ENCODE measurements around the gene SETBP1.

SETBP1 gene

GRCh38 chr18:44723411-44723810, 42.7 kb downstream of the SETBP1 start:
- Histone ChIP-seq H3K27me3 (ENCODE audit: low read depth) (no peaks in the 10 kb centered on the region), H3K4me1 (no peaks in the 10 kb centered on the region), H3K36me3 (replicated peaks) (no peaks in the 10 kb centered on the region), H3K4me3 (no peak overlapping the region), H3K9me3 (no peaks in the 10 kb centered on the region)
- in situ Hi-C loops (cut with MboI; ENCODE audit: low sequenced_read_pairs) = no loop called here
- DNase-seq (ENCODE audit: low spot score in 2 of 2) = no peak

- no peaks in the 10 kb centered on the region for H3K4me1 ChIP-seq
- in situ Hi-C loops (cut with MboI; ENCODE audit: low sequenced_read_pairs) = no loop called here
These were observed 43.6 kb downstream of the SETBP1 start for GRCh38 chr18:44724105-44724778.

GRCh38 chr18:44725300-44726058, 44.8 kb downstream of the SETBP1 start:
- no peaks in the 10 kb centered on the region for H3K9me3 ChIP-seq
- in situ Hi-C loops (cut with MboI; ENCODE audit: low sequenced_read_pairs) = no loop called here
- H3K36me3 ChIP-seq (replicated peaks) = no peaks in the 10 kb centered on the region
- H3K4me3 ChIP-seq = no peak overlapping the region
- H3K27me3 ChIP-seq (ENCODE audit: low read depth) = no peaks in the 10 kb centered on the region
- H3K4me1 ChIP-seq = no peaks in the 10 kb centered on the region; the same call in 1 of the 2 replicates
- DNase-seq (ENCODE audit: low spot score in 2 of 2) = no peak

More at GRCh38 chr18:44724105-44724778, 43.6 kb downstream of the SETBP1 start:
- H3K4me3 ChIP-seq = no peak overlapping the region
- H3K9me3 ChIP-seq = no peaks in the 10 kb centered on the region
- no peaks in the 10 kb centered on the region for H3K36me3 ChIP-seq (replicated peaks)
- no peak for DNase-seq (ENCODE audit: low spot score in 2 of 2)
- no peaks in the 10 kb centered on the region for H3K27me3 ChIP-seq (ENCODE audit: low read depth)

GRCh38 chr18:44726059-44726421, 45.4 kb downstream of the SETBP1 start:
- Histone ChIP-seq H3K4me1 (no peaks in the 10 kb centered on the region; the same call in 1 of the 2 replicates), H3K27me3 (ENCODE audit: low read depth) (no peaks in the 10 kb centered on the region), H3K36me3 (replicated peaks) (no peaks in the 10 kb centered on the region), H3K9me3 (no peaks in the 10 kb centered on the region), H3K4me3 (no peak overlapping the region)
- DNase-seq (ENCODE audit: low spot score in 2 of 2) = no peak
- in situ Hi-C loops (cut with MboI; ENCODE audit: low sequenced_read_pairs) = no loop called here

- in situ Hi-C loops (cut with MboI; ENCODE audit: low sequenced_read_pairs) = no loop called here
- Histone ChIP-seq H3K9me3 (no peaks in the 10 kb centered on the region), H3K36me3 (replicated peaks) (no peaks in the 10 kb centered on the region), H3K4me1 (no peaks in the 10 kb centered on the region; the same call in 1 of the 2 replicates), H3K4me3 (no peak overlapping the region), H3K27me3 (ENCODE audit: low read depth) (no peaks in the 10 kb centered on the region)
- DNase-seq (ENCODE audit: low spot score in 2 of 2) = no peak
These were observed 46.6 kb downstream of the SETBP1 start for GRCh38 chr18:44727291-44727690.

GRCh38 chr18:44729631-44730101, 49.0 kb downstream of the SETBP1 start:
- Histone ChIP-seq H3K4me3 (no peak overlapping the region), H3K9me3 (no peaks in the 10 kb centered on the region), H3K4me1 (no peaks in the 10 kb centered on the region; the same call in 1 of the 2 replicates), H3K27me3 (ENCODE audit: low read depth) (no peaks in the 10 kb centered on the region), H3K36me3 (replicated peaks) (no peaks in the 10 kb centered on the region)
- in situ Hi-C loops (cut with MboI; ENCODE audit: low sequenced_read_pairs) = no loop called here
- DNase-seq (ENCODE audit: low spot score in 2 of 2) = no peak

- H3K4me1 ChIP-seq = no peaks in the 10 kb centered on the region; the same call in 1 of the 2 replicates
- no peak overlapping the region for H3K4me3 ChIP-seq
- in situ Hi-C loops (cut with MboI; ENCODE audit: low sequenced_read_pairs) = no loop called here
These were observed 50.3 kb downstream of the SETBP1 start for GRCh38 chr18:44730803-44731529.

GRCh38 chr18:44731530-44732237, 51.0 kb downstream of the SETBP1 start:
- Histone ChIP-seq H3K27me3 (ENCODE audit: low read depth) (no peaks in the 10 kb centered on the region), H3K36me3 (replicated peaks) (no peaks in the 10 kb centered on the region), H3K9me3 (no peaks in the 10 kb centered on the region), H3K4me1 (no peaks in the 10 kb centered on the region; the same call in 1 of the 2 replicates), H3K4me3 (no peak overlapping the region)
- DNase-seq (ENCODE audit: low spot score in 2 of 2) = no peak
- in situ Hi-C loops (cut with MboI; ENCODE audit: low sequenced_read_pairs) = no loop called here

More at GRCh38 chr18:44730803-44731529, 50.3 kb downstream of the SETBP1 start:
- no peaks in the 10 kb centered on the region for H3K36me3 ChIP-seq (replicated peaks)
- H3K27me3 ChIP-seq (ENCODE audit: low read depth) = no peaks in the 10 kb centered on the region
- DNase-seq (ENCODE audit: low spot score in 2 of 2) = no peak
- H3K9me3 ChIP-seq = no peaks in the 10 kb centered on the region

GRCh38 chr18:44732238-44732563, 51.5 kb downstream of the SETBP1 start:
- in situ Hi-C loops (cut with MboI; ENCODE audit: low sequenced_read_pairs) = no loop called here
- H3K27me3 ChIP-seq (ENCODE audit: low read depth) = no peaks in the 10 kb centered on the region
- H3K36me3 ChIP-seq (replicated peaks) = no peaks in the 10 kb centered on the region
- H3K4me1 ChIP-seq = no peaks in the 10 kb centered on the region; the same call in 1 of the 2 replicates
- no peak for DNase-seq (ENCODE audit: low spot score in 2 of 2)
- H3K4me3 ChIP-seq = no peak overlapping the region
- no peaks in the 10 kb centered on the region for H3K9me3 ChIP-seq

GRCh38 chr18:44732599-44732998, 51.9 kb downstream of the SETBP1 start:
- in situ Hi-C loops (cut with MboI; ENCODE audit: low sequenced_read_pairs) = no loop called here
- no peak for DNase-seq (ENCODE audit: low spot score in 2 of 2)
- no peaks in the 10 kb centered on the region; the same call in 1 of the 2 replicates for H3K4me1 ChIP-seq
- no peak overlapping the region for H3K4me3 ChIP-seq
- H3K27me3 ChIP-seq (ENCODE audit: low read depth) = no peaks in the 10 kb centered on the region
- no peaks in the 10 kb centered on the region for H3K9me3 ChIP-seq
- H3K36me3 ChIP-seq (replicated peaks) = no peaks in the 10 kb centered on the region

- Histone ChIP-seq H3K27me3 (ENCODE audit: low read depth) (no peaks in the 10 kb centered on the region), H3K9me3 (no peaks in the 10 kb centered on the region), H3K4me3 (no peak overlapping the region), H3K36me3 (replicated peaks) (no peaks in the 10 kb centered on the region), H3K4me1 (no peaks in the 10 kb centered on the region; the same call in 1 of the 2 replicates)
- no peak for DNase-seq (ENCODE audit: low spot score in 2 of 2)
- in situ Hi-C loops (cut with MboI; ENCODE audit: low sequenced_read_pairs) = no loop called here
These were observed 52.5 kb downstream of the SETBP1 start for GRCh38 chr18:44733069-44733753.

GRCh38 chr18:44733754-44734465, 53.2 kb downstream of the SETBP1 start:
- in situ Hi-C loops (cut with MboI; ENCODE audit: low sequenced_read_pairs) = no loop called here
- no peaks in the 10 kb centered on the region; the same call in 1 of the 2 replicates for H3K4me1 ChIP-seq
- H3K9me3 ChIP-seq = no peaks in the 10 kb centered on the region
- H3K27me3 ChIP-seq (ENCODE audit: low read depth) = no peaks in the 10 kb centered on the region
- H3K4me3 ChIP-seq = no peak overlapping the region
- DNase-seq (ENCODE audit: low spot score in 2 of 2) = no peak
- no peaks in the 10 kb centered on the region for H3K36me3 ChIP-seq (replicated peaks)
